WTC11 (cell line): ENCODE results near the gene NLRP4. TPM values are rescaled to one million over a fixed set of nuclear protein-coding genes. Genes with fewer than 3 reads are reported as not detected.
"Not testable (repeated sequence)": the region's sequence is repeated elsewhere in the genome, so short reads cannot be mapped to it uniquely, and the experiment has no call there.

Experiments
- ATAC-seq: fragments of 200-7000 bp; cut with Tn5 transposase; 2 replicates; pipeline ENCODE4 v1.10.0; 2021; ENCODE audit warnings: mild to moderate bottlenecking, moderate library complexity
- CTCF ChIA-PET: fragments of 300-600 bp; sonication (Branson Sonifier 250); formaldehyde crosslinking; loops from one replicate; lab custom pipeline; 2021; ENCODE audit warnings: antibody characterized with exemption; lab: Charles Lee
- POLR2A ChIA-PET: fragments of 350-600 bp; sonication (Branson Sonifier 250); formaldehyde crosslinking; loops from one replicate; lab custom pipeline; 2021; ENCODE audit warnings: antibody characterized with exemption; lab: Charles Lee
- DNase-seq: peaks from one replicate; pipeline ENCODE4 v3.0.0; 2021; ENCODE audit warnings: low spot score
- H3K27ac Mint-ChIP-seq: 2 replicates; pipeline ENCODE4 v1.8.0; 2021; ENCODE audit warnings: mixed read lengths
- H3K27me3 Mint-ChIP-seq: 2 replicates; pipeline ENCODE4 v1.8.0; 2021; ENCODE audit warnings: low read depth, mild to moderate bottlenecking, moderate library complexity, mixed read lengths
- H3K36me3 Mint-ChIP-seq: 2 replicates; pipeline ENCODE4 v1.8.0; 2021; ENCODE audit warnings: mixed read lengths
- H3K4me1 Mint-ChIP-seq: 2 replicates; pipeline ENCODE4 v1.8.0; 2022; ENCODE audit warnings: mixed read lengths
- H3K4me3 Mint-ChIP-seq: 2 replicates; pipeline ENCODE4 v1.8.0; 2021; ENCODE audit warnings: mild to moderate bottlenecking, moderate library complexity, mixed read lengths
- H3K9me3 Mint-ChIP-seq: 2 replicates; pipeline ENCODE4 v1.8.0; 2021; ENCODE audit warnings: mixed read lengths
- AFF4 ChIP-seq: sonication (generic); formaldehyde crosslinking; IDR thresholded peaks from 2 replicates; pipeline ENCODE4 v1.8.1; 2023; ENCODE audit warnings: mild to moderate bottlenecking, missing genetic modification reagents, borderline replicate concordance
- ATF1 ChIP-seq: sonication (generic); formaldehyde crosslinking; IDR thresholded peaks from 2 replicates; pipeline ENCODE4 v1.8.1; 2023; ENCODE audit warnings: mild to moderate bottlenecking, moderate library complexity, missing genetic modification reagents
- CBFB ChIP-seq: sonication (generic); formaldehyde crosslinking; IDR thresholded peaks from 2 replicates; pipeline ENCODE4 v1.8.1; 2022; ENCODE audit warnings: mild to moderate bottlenecking, low read depth, missing genetic modification reagents
- CDX4 ChIP-seq: fragments of 250-450 bp; sonication (Bioruptor Pico); IDR thresholded peaks from 2 replicates; pipeline ENCODE4 v1.9.0; 2021; ENCODE audit warnings: moderate library complexity, mild to moderate bottlenecking, inconsistent platforms, borderline replicate concordance
- CREM ChIP-seq: sonication (generic); formaldehyde crosslinking; IDR thresholded peaks from 2 replicates; pipeline ENCODE4 v1.8.1; 2022; ENCODE audit warnings: mild to moderate bottlenecking, missing genetic modification reagents, moderate library complexity
- E2F1 ChIP-seq: sonication (generic); formaldehyde crosslinking; IDR thresholded peaks from 2 replicates; pipeline ENCODE4 v1.8.0; 2022; ENCODE audit warnings: mild to moderate bottlenecking, missing genetic modification reagents
- ERG ChIP-seq: fragments of 250-450 bp; sonication (Bioruptor Pico); IDR thresholded peaks from 2 replicates; pipeline ENCODE4 v1.8.0; 2021; ENCODE audit warnings: mild to moderate bottlenecking
- ETV6 ChIP-seq: sonication (generic); formaldehyde crosslinking; IDR thresholded peaks from 2 replicates; pipeline ENCODE4 v1.8.1; 2022; ENCODE audit warnings: mild to moderate bottlenecking, missing genetic modification reagents
- FOXK1 ChIP-seq: sonication (generic); formaldehyde crosslinking; IDR thresholded peaks from 2 replicates; pipeline ENCODE4 v1.8.0; 2022; ENCODE audit warnings: mild to moderate bottlenecking, moderate library complexity, missing genetic modification reagents
- HMGA2 ChIP-seq: fragments of 250-450 bp; sonication (Bioruptor Pico); IDR thresholded peaks from 2 replicates; pipeline ENCODE4 v1.4.0; 2021; ENCODE audit warnings: mild to moderate bottlenecking, moderate library complexity
- NFE2L1 ChIP-seq: sonication (generic); formaldehyde crosslinking; IDR thresholded peaks from 2 replicates; pipeline ENCODE4 v1.8.1; 2023; ENCODE audit warnings: missing genetic modification reagents
- NR3C1 ChIP-seq: sonication (generic); formaldehyde crosslinking; conservative IDR thresholded peaks from 2 replicates; pipeline ENCODE4 v1.8.1; 2023; ENCODE audit warnings: low read depth, mild to moderate bottlenecking, missing genetic modification reagents
- PRDM15 ChIP-seq: sonication (generic); formaldehyde crosslinking; IDR thresholded peaks from 2 replicates; pipeline ENCODE4 v1.8.0; 2022; ENCODE audit warnings: missing genetic modification reagents
- SMAD4 ChIP-seq: sonication (generic); formaldehyde crosslinking; IDR thresholded peaks from 2 replicates; pipeline ENCODE4 v1.8.0; 2022; ENCODE audit warnings: mild to moderate bottlenecking, missing genetic modification reagents
- SP1 ChIP-seq: sonication (generic); formaldehyde crosslinking; conservative IDR thresholded peaks from 2 replicates; pipeline ENCODE4 v1.8.1; 2022; ENCODE audit warnings: missing genetic modification reagents
- TP53 ChIP-seq: sonication (generic); formaldehyde crosslinking; IDR thresholded peaks from 2 replicates; pipeline ENCODE4 v1.8.1; 2023; ENCODE audit warnings: mild to moderate bottlenecking, missing genetic modification reagents
- ZBTB21 ChIP-seq: sonication (generic); formaldehyde crosslinking; IDR thresholded peaks from 2 replicates; pipeline ENCODE4 v1.8.1; 2023; ENCODE audit warnings: mild to moderate bottlenecking, missing genetic modification reagents, borderline replicate concordance
- ZNF263 ChIP-seq: sonication (generic); formaldehyde crosslinking; IDR thresholded peaks from 2 replicates; pipeline ENCODE4 v1.8.1; 2022; ENCODE audit warnings: low read depth, mild to moderate bottlenecking, moderate library complexity, missing genetic modification reagents
- total RNA-seq: library from RNA; stranded (reverse); gene quantifications from 3 replicates; pipeline ENCODE4 v1.2.3, GENCODE V29; 2021

NLRP4 gene
- total RNA-seq, 1 experiment from 2014 or later, result not detected

GRCh38 chr19:55923556-55923955 is 87.2 kb downstream of the NLRP4 start:
- no peak overlapping the region for H3K4me3 Mint-ChIP-seq
- no peak for ATAC-seq
- no peak for TF ChIP-seq AFF4 (CRISPR knock-in tag)
- TF ChIP-seq FOXK1 (CRISPR knock-in tag), result no peak
- no peak for TF ChIP-seq CREM (CRISPR knock-in tag)
- no peak for TF ChIP-seq SP1 (CRISPR knock-in tag)
- no peak for TF ChIP-seq ZBTB21 (CRISPR knock-in tag)
- TF ChIP-seq, all 79 proteins: peak for 0
- H3K4me1 Mint-ChIP-seq, result no peaks in the 10 kb centered on the region
- DNase-seq, result no peak
- peaks cover 75% of the 10 kb centered on the region for H3K36me3 Mint-ChIP-seq
- ChIA-PET POLR2A (interaction anchor here (0.5 kb wide), 1 partner anchor 292 kb away, joined by 3 read pairs; no protein-coding TSS in a partner anchor), CTCF (no interaction called here)
- H3K27ac Mint-ChIP-seq, result no peak overlapping the region
- H3K9me3 Mint-ChIP-seq, result peaks cover 91% of the 10 kb centered on the region
- peaks cover 3% of the 10 kb centered on the region; the same call in 1 of the 2 replicates for H3K27me3 Mint-ChIP-seq

- no peak for ATAC-seq
- H3K4me3 Mint-ChIP-seq, result no peak overlapping the region
Measured at GRCh38 chr19:55927991-55928390, 91.7 kb downstream of the NLRP4 start.

GRCh38 chr19:55929258-55929657 is 92.9 kb downstream of the NLRP4 start:
- H3K4me1 Mint-ChIP-seq, POLR2A ChIA-PET, CTCF ChIA-PET, H3K27me3 Mint-ChIP-seq, H3K4me3 Mint-ChIP-seq, H3K27ac Mint-ChIP-seq, ATAC-seq, DNase-seq: not testable (repeated sequence)
- peaks cover 70% of the 10 kb centered on the region for H3K36me3 Mint-ChIP-seq
- H3K9me3 Mint-ChIP-seq, result peaks cover 91% of the 10 kb centered on the region

More at GRCh38 chr19:55927991-55928390, 91.7 kb downstream of the NLRP4 start:
- no peaks in the 10 kb centered on the region for H3K4me1 Mint-ChIP-seq
- H3K27ac Mint-ChIP-seq, result no peak overlapping the region
- CTCF ChIA-PET, result no interaction called here
- H3K27me3 Mint-ChIP-seq, result peaks cover 6% of the 10 kb centered on the region
- POLR2A ChIA-PET, result no interaction called here
- DNase-seq, result no peak
- TF ChIP-seq HMGA2 (CRISPR knock-in tag) (no peak), NFE2L1 (CRISPR knock-in tag) (no peak), ERG (CRISPR knock-in tag) (no peak), E2F1 (no peak), CDX4 (CRISPR knock-in tag) (no peak), ETV6 (CRISPR knock-in tag) (no peak), NR3C1 (CRISPR knock-in tag) (no peak), PRDM15 (CRISPR knock-in tag) (no peak), CBFB (CRISPR knock-in tag) (no peak), SMAD4 (CRISPR knock-in tag) (no peak), ZNF263 (no peak), ATF1 (CRISPR knock-in tag) (no peak), TP53 (no peak)
- peaks cover 90% of the 10 kb centered on the region for H3K9me3 Mint-ChIP-seq
- H3K36me3 Mint-ChIP-seq, result peaks cover 67% of the 10 kb centered on the region
